ENCODE measurements around the gene PUSL1. TPM values are rescaled to one million over a fixed set of nuclear protein-coding genes. Genes with fewer than 3 reads are reported as not detected.

PUSL1 gene
- total and polyA plus RNA-seq, 2 of the 4 experiments (the other 2 are of a cell fraction), result 10.9 to 33.0 TPM

DNA sequence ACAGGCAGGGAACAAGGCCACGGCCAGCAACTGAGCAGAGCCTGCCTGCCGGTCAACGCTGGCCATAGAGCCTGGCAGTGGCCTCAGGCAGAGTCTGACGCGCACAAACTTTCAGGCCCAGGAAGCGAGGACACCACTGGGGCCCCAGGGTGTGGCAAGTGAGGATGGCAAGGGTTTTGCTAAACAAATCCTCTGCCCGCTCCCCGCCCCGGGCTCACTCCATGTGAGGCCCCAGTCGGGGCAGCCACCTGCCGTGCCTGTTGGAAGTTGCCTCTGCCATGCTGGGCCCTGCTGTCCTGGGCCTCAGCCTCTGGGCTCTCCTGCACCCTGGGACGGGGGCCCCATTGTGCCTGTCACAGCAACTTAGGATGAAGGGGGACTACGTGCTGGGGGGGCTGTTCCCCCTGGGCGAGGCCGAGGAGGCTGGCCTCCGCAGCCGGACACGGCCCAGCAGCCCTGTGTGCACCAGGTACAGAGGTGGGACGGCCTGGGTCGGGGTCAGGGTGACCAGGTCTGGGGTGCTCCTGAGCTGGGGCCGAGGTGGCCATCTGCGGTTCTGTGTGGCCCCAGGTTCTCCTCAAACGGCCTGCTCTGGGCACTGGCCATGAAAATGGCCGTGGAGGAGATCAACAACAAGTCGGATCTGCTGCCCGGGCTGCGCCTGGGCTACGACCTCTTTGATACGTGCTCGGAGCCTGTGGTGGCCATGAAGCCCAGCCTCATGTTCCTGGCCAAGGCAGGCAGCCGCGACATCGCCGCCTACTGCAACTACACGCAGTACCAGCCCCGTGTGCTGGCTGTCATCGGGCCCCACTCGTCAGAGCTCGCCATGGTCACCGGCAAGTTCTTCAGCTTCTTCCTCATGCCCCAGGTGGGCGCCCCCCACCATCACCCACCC, 22.9 kb downstream of the PUSL1 start, which contains the start of gene TAS1R3:
Gene TAS1R3, plus strand, starts transcription at position 213 of the 898 bp plus-strand sequence. Its CDS starts 66 bp downstream, at position 279.
- POLR2A ChIA-PET (ENCODE audit: unreplicated experiment), result no interaction called here
- no peak within 1 kb of the TSS for H3K23ac ChIP-seq (ENCODE audit: low read depth, low read length)
- no peak within 1 kb of the TSS for H3K18ac ChIP-seq (ENCODE audit: low read depth, low read length)
- H3K27ac ChIP-seq (ENCODE audit: insufficient read depth, low read length), result no peak within 1 kb of the TSS
- H2AK9ac ChIP-seq (replicated peaks; ENCODE audit: low read depth, low read length, poor library complexity), result no peak within 1 kb of the TSS
- H3K14ac ChIP-seq (replicated peaks; ENCODE audit: low read depth, low read length), result no peak within 1 kb of the TSS
- H2BK20ac ChIP-seq (ENCODE audit: low read depth, low read length), result no peak within 1 kb of the TSS
- TF ChIP-seq ELK1 (IDR thresholded peaks at IDR 0.05; ENCODE audit: borderline replicate concordance, low read depth, low read length), result no peak
- no peak for TF ChIP-seq NFE2L2 (IDR thresholded peaks at IDR 0.05; ENCODE audit: low read depth, low read length)
- peak within 1 kb of the TSS; percentile 32 for H2AFZ ChIP-seq (replicated peaks; ENCODE audit: low read length, poor library complexity)
- H4K20me1 ChIP-seq (ENCODE audit: insufficient read depth, low read length), result peaks cover 19% of the 10 kb centered on the region
- dilution Hi-C loops (cut with HindIII; ENCODE audit: low sequenced_read_pairs, unreplicated experiment), result no loop called here
- H3K9me1 ChIP-seq (ENCODE audit: insufficient read depth, low read length), result peaks cover 9% of the 10 kb centered on the region
- H2BK5ac ChIP-seq (ENCODE audit: low read depth, low read length, poor library complexity, severe bottlenecking), result no peak within 1 kb of the TSS
- no peak within 1 kb of the TSS for H2BK15ac ChIP-seq (ENCODE audit: low read depth, low read length)
- H3K4me3 ChIP-seq (ENCODE audit: insufficient read depth, low read depth, low read length), result no peak within 1 kb of the TSS
- peaks cover 7 to 16% of the 10 kb centered on the region in 2 experiments; a peak in 2 of 4 replicates for H3K79me1 ChIP-seq (ENCODE audit: low read depth in 1 of 2, low read length in 2 of 2)
- H3K56ac ChIP-seq (ENCODE audit: extremely low read depth, insufficient read depth, low read length), result no peak within 1 kb of the TSS
- H3K9me3 ChIP-seq (ENCODE audit: control insufficient read depth, insufficient read depth, low read length), result no peaks in the 10 kb centered on the region
- H4K8ac ChIP-seq (ENCODE audit: low read depth in 2 of 2, low read length in 2 of 2), result no peak within 1 kb of the TSS
- no peak within 1 kb of the TSS for H2AK5ac ChIP-seq (ENCODE audit: low read depth, low read length)
- ATAC-seq (ENCODE audit: low read depth) (no peak), DNase-seq (no peak)
- no TSS peak for BruUV-seq (replicated peaks)
- 83% methylated on average over 14 of the region's 41 CpGs; no CpG with 5 or more reads in 1 of the 2 experiments for WGBS, 2 experiments (ENCODE audit: extremely low coverage in 2 of 2, insufficient read length in 1 of 2)
- no peaks in the 10 kb centered on the region for H3K4me1 ChIP-seq (ENCODE audit: control insufficient read depth, insufficient read depth, low read length)
- H3K36me3 ChIP-seq (ENCODE audit: control insufficient read depth, insufficient read depth, low read length), result peaks cover 10% of the 10 kb centered on the region
- CTCF ChIA-PET, result no interaction called here
- in situ Hi-C loops (cut with MboI; ENCODE audit: low sequenced_read_pairs), result no loop called here
- no peak within 1 kb of the TSS for H3K4me2 ChIP-seq (ENCODE audit: low read depth, low read length)
- intact Hi-C loops (cut with micrococcal nuclease), result no loop called here
- H3K4ac ChIP-seq (ENCODE audit: low read depth, low read length), result no peak within 1 kb of the TSS
- no peak within 1 kb of the TSS for H2BK120ac ChIP-seq (ENCODE audit: low read depth, low read length)
- no peak within 1 kb of the TSS for H3K9ac ChIP-seq (ENCODE audit: low read depth, low read length)
- no peak within 1 kb of the TSS for H4K5ac ChIP-seq (ENCODE audit: low read depth, low read length)
- H4K91ac ChIP-seq (ENCODE audit: insufficient read depth, low read depth, low read length), result no peak within 1 kb of the TSS
- H3K27me3 ChIP-seq (ENCODE audit: control insufficient read depth, insufficient read depth, low read length), result no peaks in the 10 kb centered on the region
